Measurements from ENCODE around the gene SOX21. TPM values are rescaled to one million over a fixed set of nuclear protein-coding genes. Genes with fewer than 3 reads are reported as not detected.

Gene SOX21
- total and polyA plus RNA-seq, 10 of the 15 experiments (the other 5 are each of a cell fraction or from before 2014, with no cell fraction given): not detected

GRCh38 chr13:94692030-94692429, 20.3 kb downstream of the SOX21 start:
- WGBS (ENCODE audit: insufficient coverage, insufficient replicate concordance, low lambda C conversion rate, missing lambda C conversion rate): 17% methylated on average over 4 of the region's 4 CpGs
- Histone ChIP-seq H3K9ac (ENCODE audit: control insufficient read depth, insufficient read depth, low read length) (no peak overlapping the region), H3K27ac (ENCODE audit: control insufficient read depth, insufficient read depth) (no peak overlapping the region), H3K27me3 (replicated peaks in 1 of 2; ENCODE audit: control insufficient read depth in 2 of 2, insufficient read depth in 2 of 2, low read length in 1 of 2) (peaks cover 0 to 13% of the 10 kb centered on the region in 2 experiments; a peak in 3 of 4 replicates), H3K4me3 (no peak overlapping the region), H3K9me3 (replicated peaks; ENCODE audit: control insufficient read depth, insufficient read depth, low read length) (no peaks in the 10 kb centered on the region), H3K36me3 (ENCODE audit: control insufficient read depth in 2 of 2, insufficient read depth in 2 of 2, low read length in 1 of 2) (no peaks in the 10 kb centered on the region), H4K20me1 (ENCODE audit: control insufficient read depth, insufficient read depth) (no peaks in the 10 kb centered on the region), H3K4me2 (ENCODE audit: control insufficient read depth, insufficient read depth) (no peak overlapping the region), H3K79me2 (ENCODE audit: control insufficient read depth, insufficient read depth, low read length) (no peaks in the 10 kb centered on the region), H3K4me1 (ENCODE audit: control insufficient read depth, insufficient read depth, low read length) (no peaks in the 10 kb centered on the region), H2AFZ (ENCODE audit: control insufficient read depth, low read depth, low read length) (no peak overlapping the region)
- intact Hi-C loops (cut with micrococcal nuclease; ENCODE audit: unreplicated experiment): no loop called here
- ChIA-PET CTCF (no interaction called here), SMC1A (ENCODE audit: uncharacterized antibody, unreplicated experiment) (no interaction called here), POLR2A (no interaction called here), RAD21 (ENCODE audit: unreplicated experiment) (no interaction called here)
- FAIRE-seq (no peak), ATAC-seq (no peak), DNase-seq (ENCODE audit: low read depth, low spot score) (no peak)
- in situ Hi-C loops (cut with MboI): no loop called here
- BruUV-seq (replicated peaks): no TSS peak
- no peak for TF ChIP-seq CREB1 (IDR thresholded peaks at IDR 0.05; ENCODE audit: low read depth)
- no peak for TF ChIP-seq SRF (IDR thresholded peaks at IDR 0.05; ENCODE audit: low read depth in 2 of 2, low read length in 2 of 2)
- TF ChIP-seq ZBED1 (IDR thresholded peaks at IDR 0.05; ENCODE audit: borderline replicate concordance): no peak
- no peak for TF ChIP-seq RFX5 (IDR thresholded peaks at IDR 0.05; ENCODE audit: low read depth, low read length)
- TF ChIP-seq PBX3 (IDR thresholded peaks at IDR 0.05; ENCODE audit: insufficient replicate concordance, low read depth, low read length): no peak
- no peak for TF ChIP-seq IRF3 (IDR thresholded peaks at IDR 0.05)
- TF ChIP-seq KAT2A (conservative IDR thresholded peaks at IDR 0.05; ENCODE audit: control insufficient read depth, low read depth, low read length): no peak
- TF ChIP-seq CBFB (IDR thresholded peaks at IDR 0.05; ENCODE audit: low read depth): no peak
- no peak for TF ChIP-seq RELB (IDR thresholded peaks at IDR 0.05; ENCODE audit: low read depth)
- no peak for TF ChIP-seq E2F8 (IDR thresholded peaks at IDR 0.05; ENCODE audit: low read depth, partially characterized antibody)
- no peak for TF ChIP-seq STAT1 (conservative IDR thresholded peaks at IDR 0.05)
- TF ChIP-seq, protein P1, sequence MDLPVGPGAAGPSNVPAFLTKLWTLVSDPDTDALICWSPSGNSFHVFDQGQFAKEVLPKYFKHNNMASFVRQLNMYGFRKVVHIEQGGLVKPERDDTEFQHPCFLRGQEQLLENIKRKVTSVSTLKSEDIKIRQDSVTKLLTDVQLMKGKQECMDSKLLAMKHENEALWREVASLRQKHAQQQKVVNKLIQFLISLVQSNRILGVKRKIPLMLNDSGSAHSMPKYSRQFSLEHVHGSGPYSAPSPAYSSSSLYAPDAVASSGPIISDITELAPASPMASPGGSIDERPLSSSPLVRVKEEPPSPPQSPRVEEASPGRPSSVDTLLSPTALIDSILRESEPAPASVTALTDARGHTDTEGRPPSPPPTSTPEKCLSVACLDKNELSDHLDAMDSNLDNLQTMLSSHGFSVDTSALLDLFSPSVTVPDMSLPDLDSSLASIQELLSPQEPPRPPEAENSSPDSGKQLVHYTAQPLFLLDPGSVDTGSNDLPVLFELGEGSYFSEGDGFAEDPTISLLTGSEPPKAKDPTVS (IDR thresholded peaks at IDR 0.05; ENCODE audit: low read depth, low read length): no peak
- TF ChIP-seq HDGF (IDR thresholded peaks at IDR 0.05): no peak

All from GM12878 (cell line).